ENCODE data around the gene FSTL1.

The FSTL1 gene

GRCh38 chr3:120450600-120451271 lies at the start of gene FSTL1:
Gene FSTL1 (minus strand): TSS chr3:120450992. CDS start chr3:120450746, 246 bp downstream.
- no peak for DNase-seq (ENCODE audit: low spot score)

- DNase-seq (ENCODE audit: low spot score), result no peak
Observed at GRCh38 chr3:120498556-120499346, 48.0 kb upstream of the FSTL1 start.

GRCh38 chr3:120497818-120498217 lies 47.0 kb upstream of the FSTL1 start:
- no peak for DNase-seq (ENCODE audit: low spot score)

GRCh38 chr3:120497336-120497735 lies 46.5 kb upstream of the FSTL1 start:
- no peak for DNase-seq (ENCODE audit: low spot score)

- DNase-seq (ENCODE audit: low spot score), result no peak
Observed at GRCh38 chr3:120496278-120497002, 45.6 kb upstream of the FSTL1 start.

- DNase-seq (ENCODE audit: low spot score), result no peak
Observed at GRCh38 chr3:120495809-120496208, 45.0 kb upstream of the FSTL1 start.

- no peak for DNase-seq (ENCODE audit: low spot score)
Observed at GRCh38 chr3:120492103-120492502, 41.3 kb upstream of the FSTL1 start.

GRCh38 chr3:120489421-120489820 lies 38.6 kb upstream of the FSTL1 start:
- DNase-seq (ENCODE audit: low spot score), result no peak

GRCh38 chr3:120488296-120488695 lies 37.5 kb upstream of the FSTL1 start:
- DNase-seq (ENCODE audit: low spot score), result no peak

GRCh38 chr3:120487191-120487650 lies 36.4 kb upstream of the FSTL1 start:
- no peak for DNase-seq (ENCODE audit: low spot score)

GRCh38 chr3:120481081-120481480 lies 30.3 kb upstream of the FSTL1 start:
- DNase-seq (ENCODE audit: low spot score), result no peak

- DNase-seq (ENCODE audit: low spot score), result no peak
Observed at GRCh38 chr3:120477781-120478180, 27.0 kb upstream of the FSTL1 start.

- no peak for DNase-seq (ENCODE audit: low spot score)
Observed at GRCh38 chr3:120475722-120476377, 25.1 kb upstream of the FSTL1 start.

- no peak for DNase-seq (ENCODE audit: low spot score)
Observed at GRCh38 chr3:120473896-120474675, 23.3 kb upstream of the FSTL1 start.

GRCh38 chr3:120473389-120473788 lies 22.6 kb upstream of the FSTL1 start:
- DNase-seq (ENCODE audit: low spot score), result no peak

- DNase-seq (ENCODE audit: low spot score), result no peak
Observed at GRCh38 chr3:120472121-120472844, 21.5 kb upstream of the FSTL1 start.

- no peak for DNase-seq (ENCODE audit: low spot score)
Observed at GRCh38 chr3:120471643-120472042, 20.9 kb upstream of the FSTL1 start.

GRCh38 chr3:120470870-120471269 lies 20.1 kb upstream of the FSTL1 start:
- no peak for DNase-seq (ENCODE audit: low spot score)

- no peak for DNase-seq (ENCODE audit: low spot score)
Observed at GRCh38 chr3:120469882-120470301, 19.1 kb upstream of the FSTL1 start.

- DNase-seq (ENCODE audit: low spot score), result no peak
Observed at GRCh38 chr3:120469440-120469839, 18.6 kb upstream of the FSTL1 start.

Data from hematopoietic multipotent progenitor cell treated with erythropoietin and hydrocortisone succinate and interleukin-3 and kit ligand, for 15 days (in vitro differentiated cells).